ENCODE results near the gene CHD6.

DNA sequence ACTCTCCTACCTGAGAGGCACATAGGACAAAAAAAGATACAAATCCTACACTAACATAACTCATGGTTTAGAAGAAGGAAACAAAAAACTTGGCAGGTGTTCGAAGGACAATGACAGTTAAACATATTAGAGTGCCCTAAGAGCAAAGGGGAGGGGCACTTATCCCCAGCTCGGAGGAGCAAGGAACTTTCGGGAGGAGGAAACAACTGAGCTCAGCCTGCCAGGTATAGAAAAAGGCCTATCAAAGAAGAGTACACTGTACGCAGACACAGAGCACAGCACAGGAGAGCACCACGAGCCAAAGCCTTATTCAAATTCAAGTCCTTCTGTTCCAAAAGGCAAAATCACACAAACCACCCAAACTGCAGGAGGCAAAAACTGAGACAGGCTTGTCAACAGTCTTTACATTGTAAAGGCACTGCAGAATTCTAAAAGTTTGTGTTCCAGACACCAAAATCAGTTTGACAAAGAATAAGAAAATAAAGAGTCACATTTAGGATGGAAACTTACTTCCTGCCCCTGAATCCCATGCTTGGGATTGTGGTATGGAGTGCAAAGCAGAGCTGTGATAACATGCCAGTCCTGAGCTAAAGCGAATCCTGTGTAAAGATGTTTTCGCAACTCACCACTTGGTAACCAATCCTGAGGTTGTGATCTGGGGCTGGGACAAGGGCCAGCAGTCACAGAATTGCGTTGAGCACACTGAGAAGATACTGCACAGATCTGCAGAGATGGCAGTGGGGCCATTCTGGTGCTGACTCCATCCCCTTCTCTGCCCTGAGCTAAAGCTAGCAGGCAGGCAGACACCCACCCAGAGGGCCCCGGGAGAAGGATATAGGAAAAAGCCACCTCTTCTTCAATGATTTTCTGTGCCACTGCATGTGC lies 108.6 kb downstream of the CHD6 start:
- TF ChIP-seq, protein P1, sequence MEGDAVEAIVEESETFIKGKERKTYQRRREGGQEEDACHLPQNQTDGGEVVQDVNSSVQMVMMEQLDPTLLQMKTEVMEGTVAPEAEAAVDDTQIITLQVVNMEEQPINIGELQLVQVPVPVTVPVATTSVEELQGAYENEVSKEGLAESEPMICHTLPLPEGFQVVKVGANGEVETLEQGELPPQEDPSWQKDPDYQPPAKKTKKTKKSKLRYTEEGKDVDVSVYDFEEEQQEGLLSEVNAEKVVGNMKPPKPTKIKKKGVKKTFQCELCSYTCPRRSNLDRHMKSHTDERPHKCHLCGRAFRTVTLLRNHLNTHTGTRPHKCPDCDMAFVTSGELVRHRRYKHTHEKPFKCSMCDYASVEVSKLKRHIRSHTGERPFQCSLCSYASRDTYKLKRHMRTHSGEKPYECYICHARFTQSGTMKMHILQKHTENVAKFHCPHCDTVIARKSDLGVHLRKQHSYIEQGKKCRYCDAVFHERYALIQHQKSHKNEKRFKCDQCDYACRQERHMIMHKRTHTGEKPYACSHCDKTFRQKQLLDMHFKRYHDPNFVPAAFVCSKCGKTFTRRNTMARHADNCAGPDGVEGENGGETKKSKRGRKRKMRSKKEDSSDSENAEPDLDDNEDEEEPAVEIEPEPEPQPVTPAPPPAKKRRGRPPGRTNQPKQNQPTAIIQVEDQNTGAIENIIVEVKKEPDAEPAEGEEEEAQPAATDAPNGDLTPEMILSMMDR (IDR thresholded peaks at IDR 0.05) = no peak
- TF ChIP-seq POLR2A (IDR thresholded peaks at IDR 0.05) = no peak

All from heart left ventricle (tissue), 13 donors.